ENCODE data around the gene CETN3.
A peak's percentile ranks its signal among the peaks of the same experiment; 100 is the strongest.

CETN3 gene

DNA sequence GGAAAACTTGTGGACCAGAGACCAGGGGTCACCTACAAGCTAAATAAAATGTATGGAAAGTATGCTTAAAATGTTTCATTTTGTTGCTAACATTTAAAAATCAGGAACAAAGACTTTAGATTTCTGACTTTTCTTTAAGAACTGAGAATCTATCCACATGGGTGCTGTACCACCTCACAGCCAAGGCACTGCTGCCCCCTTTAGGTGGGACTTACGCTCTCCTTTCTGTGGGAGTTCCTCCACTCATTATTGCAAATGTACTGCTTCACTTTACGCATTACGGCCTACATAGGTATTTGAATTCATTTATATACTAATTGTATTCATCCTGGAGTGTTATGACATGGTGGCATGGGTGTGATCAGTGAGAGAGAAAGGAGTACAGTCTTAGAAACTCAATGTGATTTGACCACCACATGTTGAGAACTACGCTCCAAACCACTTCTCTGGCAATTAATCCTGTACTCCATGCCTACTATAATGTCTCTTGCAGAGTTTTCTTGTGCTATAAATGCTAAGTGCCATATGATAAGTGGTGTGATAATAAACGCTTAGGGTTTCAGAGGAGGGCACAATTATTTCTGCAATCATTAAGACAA lies 24.7 kb upstream of the CETN3 start:
- DNase-seq (ENCODE audit: low spot score) (no peak), ATAC-seq (ENCODE audit: low read depth) (peak; percentile 58; the same call in 1 of the 3 replicates)
- H3K27ac ChIP-seq (ENCODE audit: poor library complexity, severe bottlenecking), result no peak overlapping the region
- H3K4me1 ChIP-seq (ENCODE audit: insufficient read depth, poor library complexity, severe bottlenecking), result no peaks in the 10 kb centered on the region
- no peaks in the 10 kb centered on the region for H3K36me3 ChIP-seq (ENCODE audit: low read depth)
- H3K4me3 ChIP-seq (ENCODE audit: severe bottlenecking), result no peak overlapping the region
- peaks cover 2% of the 10 kb centered on the region for H3K27me3 ChIP-seq (ENCODE audit: insufficient read depth, poor library complexity, severe bottlenecking)
- TF ChIP-seq, protein P1, sequence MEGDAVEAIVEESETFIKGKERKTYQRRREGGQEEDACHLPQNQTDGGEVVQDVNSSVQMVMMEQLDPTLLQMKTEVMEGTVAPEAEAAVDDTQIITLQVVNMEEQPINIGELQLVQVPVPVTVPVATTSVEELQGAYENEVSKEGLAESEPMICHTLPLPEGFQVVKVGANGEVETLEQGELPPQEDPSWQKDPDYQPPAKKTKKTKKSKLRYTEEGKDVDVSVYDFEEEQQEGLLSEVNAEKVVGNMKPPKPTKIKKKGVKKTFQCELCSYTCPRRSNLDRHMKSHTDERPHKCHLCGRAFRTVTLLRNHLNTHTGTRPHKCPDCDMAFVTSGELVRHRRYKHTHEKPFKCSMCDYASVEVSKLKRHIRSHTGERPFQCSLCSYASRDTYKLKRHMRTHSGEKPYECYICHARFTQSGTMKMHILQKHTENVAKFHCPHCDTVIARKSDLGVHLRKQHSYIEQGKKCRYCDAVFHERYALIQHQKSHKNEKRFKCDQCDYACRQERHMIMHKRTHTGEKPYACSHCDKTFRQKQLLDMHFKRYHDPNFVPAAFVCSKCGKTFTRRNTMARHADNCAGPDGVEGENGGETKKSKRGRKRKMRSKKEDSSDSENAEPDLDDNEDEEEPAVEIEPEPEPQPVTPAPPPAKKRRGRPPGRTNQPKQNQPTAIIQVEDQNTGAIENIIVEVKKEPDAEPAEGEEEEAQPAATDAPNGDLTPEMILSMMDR (IDR thresholded peaks at IDR 0.05; ENCODE audit: poor library complexity, severe bottlenecking), result peak; percentile 75
- no peaks in the 10 kb centered on the region for H3K9me3 ChIP-seq (ENCODE audit: severe bottlenecking)

DNA sequence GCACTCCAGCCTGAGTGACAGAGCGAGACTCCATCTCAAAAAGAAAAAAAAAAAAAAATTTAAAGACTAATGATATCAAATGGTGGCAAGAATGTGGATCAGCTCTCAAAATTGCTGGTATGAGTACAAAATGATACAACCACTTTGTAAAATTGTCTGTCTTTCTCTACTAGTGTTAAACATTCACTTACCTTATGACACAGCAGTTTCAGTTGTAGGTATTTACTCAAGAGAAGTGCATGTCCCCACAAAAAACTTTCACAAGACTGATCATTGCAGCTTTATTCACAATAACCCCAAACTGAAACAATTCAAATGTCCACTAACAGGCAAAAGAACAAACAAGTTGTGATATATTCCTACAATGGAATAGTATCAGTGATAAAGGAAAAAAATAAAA lies 14.7 kb upstream of the CETN3 start:
- Histone ChIP-seq H3K9me3 (ENCODE audit: severe bottlenecking) (no peaks in the 10 kb centered on the region), H3K27ac (ENCODE audit: poor library complexity, severe bottlenecking) (no peak overlapping the region), H3K4me1 (ENCODE audit: insufficient read depth, poor library complexity, severe bottlenecking) (no peaks in the 10 kb centered on the region), H3K27me3 (ENCODE audit: insufficient read depth, poor library complexity, severe bottlenecking) (peaks cover 11% of the 10 kb centered on the region), H3K4me3 (ENCODE audit: severe bottlenecking) (no peak overlapping the region), H3K36me3 (ENCODE audit: low read depth) (no peaks in the 10 kb centered on the region)
- TF ChIP-seq, protein P1 (IDR thresholded peaks at IDR 0.05; ENCODE audit: poor library complexity, severe bottlenecking), result no peak
- ATAC-seq (ENCODE audit: low read depth) (no peak), DNase-seq (ENCODE audit: low spot score) (no peak)

DNA sequence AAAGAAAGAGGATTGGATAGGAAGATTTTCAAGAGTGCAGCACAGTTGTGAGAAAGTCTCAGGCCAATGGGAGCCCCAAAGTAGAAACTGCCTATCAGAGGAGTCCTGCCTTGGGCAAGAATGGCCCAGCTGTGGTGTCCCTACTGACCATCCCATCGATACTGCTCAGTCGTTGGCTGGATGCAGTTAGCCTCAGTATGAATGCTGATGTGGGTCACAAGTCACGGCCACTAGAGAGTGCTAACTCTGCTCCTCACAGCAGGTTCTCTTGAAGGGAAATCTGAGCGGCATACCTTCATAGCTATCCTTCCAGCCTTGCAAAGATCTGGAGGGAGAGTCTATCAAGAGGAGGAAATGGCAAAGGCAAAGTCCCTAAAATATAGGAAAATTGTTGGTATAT lies 11.6 kb upstream of the CETN3 start:
- peak; percentile 64; the same call in 2 of the 3 replicates for ATAC-seq (ENCODE audit: low read depth)
- no peaks in the 10 kb centered on the region for H3K4me1 ChIP-seq (ENCODE audit: insufficient read depth, poor library complexity, severe bottlenecking)
- H3K27me3 ChIP-seq (ENCODE audit: insufficient read depth, poor library complexity, severe bottlenecking), result no peaks in the 10 kb centered on the region
- H3K9me3 ChIP-seq (ENCODE audit: severe bottlenecking), result no peaks in the 10 kb centered on the region
- TF ChIP-seq, protein P1 (IDR thresholded peaks at IDR 0.05; ENCODE audit: poor library complexity, severe bottlenecking), result peak; percentile 39
- H3K27ac ChIP-seq (ENCODE audit: poor library complexity, severe bottlenecking), result no peak overlapping the region
- no peak overlapping the region for H3K4me3 ChIP-seq (ENCODE audit: severe bottlenecking)
- no peak for DNase-seq (ENCODE audit: low spot score)
- H3K36me3 ChIP-seq (ENCODE audit: low read depth), result no peaks in the 10 kb centered on the region

DNA sequence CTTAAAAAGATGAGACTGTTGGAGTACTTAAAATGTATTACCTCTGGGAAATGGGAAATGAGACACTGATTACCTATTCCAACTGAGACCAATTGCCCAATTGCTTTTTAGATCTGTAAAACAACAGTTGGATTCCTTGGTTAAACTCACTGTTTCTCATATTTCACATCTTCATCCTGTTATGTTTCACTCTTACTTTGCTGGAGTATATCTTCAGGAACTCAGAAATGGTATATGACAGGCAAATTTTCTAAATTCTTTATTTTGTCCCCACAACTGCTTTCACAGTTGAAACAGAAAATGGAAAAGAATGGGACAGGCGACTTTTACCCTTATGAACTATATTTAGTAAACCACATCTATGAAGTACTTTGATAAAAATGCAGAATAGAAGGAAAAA lies 8.7 kb upstream of the CETN3 start:
- Histone ChIP-seq H3K4me3 (ENCODE audit: severe bottlenecking) (no peak overlapping the region), H3K9me3 (ENCODE audit: severe bottlenecking) (no peaks in the 10 kb centered on the region), H3K36me3 (ENCODE audit: low read depth) (no peaks in the 10 kb centered on the region), H3K4me1 (ENCODE audit: insufficient read depth, poor library complexity, severe bottlenecking) (no peaks in the 10 kb centered on the region), H3K27me3 (ENCODE audit: insufficient read depth, poor library complexity, severe bottlenecking) (no peaks in the 10 kb centered on the region), H3K27ac (ENCODE audit: poor library complexity, severe bottlenecking) (no peak overlapping the region)
- DNase-seq (ENCODE audit: low spot score) (no peak), ATAC-seq (ENCODE audit: low read depth) (no peak)
- TF ChIP-seq, protein P1 (IDR thresholded peaks at IDR 0.05; ENCODE audit: poor library complexity, severe bottlenecking), result no peak

DNA sequence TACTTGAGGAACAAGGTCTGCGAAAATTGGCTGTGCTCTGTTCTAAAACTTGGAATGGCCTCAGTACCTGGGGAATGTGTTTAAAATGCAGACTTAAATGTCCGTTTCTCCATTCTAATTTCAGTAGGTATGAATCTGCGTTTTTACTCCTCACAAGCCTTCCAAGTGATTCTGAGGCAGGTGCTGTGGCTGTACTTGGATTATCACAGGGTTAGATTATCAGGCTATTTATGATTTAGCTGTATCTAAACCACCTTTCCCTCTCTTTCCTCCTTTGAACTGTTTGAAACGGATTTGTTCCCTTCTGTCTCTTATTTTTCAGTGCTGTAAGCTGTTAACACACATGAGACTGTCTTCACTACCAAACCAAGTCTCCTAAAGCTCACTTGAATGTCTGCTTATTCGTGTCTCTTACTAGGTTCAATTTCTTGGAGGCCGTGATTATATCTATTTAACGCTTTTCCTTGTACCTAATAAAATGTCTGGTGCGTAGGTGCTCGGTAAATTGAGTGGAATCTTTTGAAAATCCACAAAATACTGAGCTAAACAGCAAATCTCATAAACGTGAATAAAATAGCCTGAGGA lies 714 bp upstream of the CETN3 start:
- ATAC-seq (ENCODE audit: low read depth) (no peak), DNase-seq (ENCODE audit: low spot score) (no peak)
- Histone ChIP-seq H3K27ac (ENCODE audit: poor library complexity, severe bottlenecking) (peak overlapping the region; percentile 83), H3K27me3 (ENCODE audit: insufficient read depth, poor library complexity, severe bottlenecking) (no peaks in the 10 kb centered on the region), H3K36me3 (ENCODE audit: low read depth) (peaks cover 15% of the 10 kb centered on the region), H3K4me3 (ENCODE audit: severe bottlenecking) (peak overlapping the region; percentile 83), H3K9me3 (ENCODE audit: severe bottlenecking) (no peaks in the 10 kb centered on the region), H3K4me1 (ENCODE audit: insufficient read depth, poor library complexity, severe bottlenecking) (peaks cover 28% of the 10 kb centered on the region)
- TF ChIP-seq, protein P1 (IDR thresholded peaks at IDR 0.05; ENCODE audit: poor library complexity, severe bottlenecking), result no peak

All from RWPE2 (cell line).